Measurements from ENCODE around the gene OS9.

OS9 gene

DNA sequence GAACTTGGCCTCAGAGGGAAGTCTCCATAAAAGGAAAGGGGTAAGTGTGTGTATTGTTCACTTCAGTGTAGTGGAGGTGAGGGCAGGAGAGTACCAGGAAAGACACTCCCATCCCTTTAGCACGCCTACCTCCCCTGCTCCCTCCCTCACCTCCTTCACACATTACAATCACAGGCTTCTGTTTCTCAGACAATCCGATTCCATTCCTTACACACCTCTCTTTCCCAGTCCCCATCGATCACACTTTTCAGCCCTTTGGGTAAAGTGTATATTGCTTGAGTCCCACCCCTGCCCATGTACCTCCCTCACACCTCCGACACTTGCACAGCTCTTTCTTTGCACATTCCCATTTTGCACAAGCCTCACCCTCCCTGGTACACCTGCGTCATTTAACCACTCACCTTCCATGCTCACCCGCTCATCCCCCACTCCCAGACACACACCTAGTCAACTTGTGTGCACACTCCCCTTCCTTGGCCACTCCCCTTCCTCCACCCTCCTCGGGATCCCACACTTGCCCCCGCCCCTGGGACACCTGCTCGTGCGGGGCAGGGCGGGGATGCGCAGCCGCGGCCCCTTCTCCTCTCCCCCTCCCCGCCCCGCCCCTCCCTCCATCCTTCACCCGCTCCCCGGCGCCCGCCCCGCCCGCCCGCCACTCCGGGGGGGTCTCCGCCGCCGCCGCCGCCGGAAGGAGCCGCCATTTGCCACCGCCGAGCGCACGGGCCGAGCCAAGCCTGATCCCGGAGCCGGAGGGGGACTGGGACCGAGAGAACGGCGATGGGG is 60.7 kb downstream of the OS9 start, which contains the start of gene MARCHF9:
Gene MARCHF9 (plus strand): TSS at position 693 of the 783 bp plus-strand sequence. CDS start 426 bp downstream, outside the sequence.
- DNase-seq, result peak; percentile 94

- no peak for DNase-seq
These were observed 61.2 kb downstream of the OS9 start for GRCh38 chr12:57755194-57755453.

GRCh38 chr12:57755454-57756372 is 61.8 kb downstream of the OS9 start:
- DNase-seq, result peak; percentile 74

DNA sequence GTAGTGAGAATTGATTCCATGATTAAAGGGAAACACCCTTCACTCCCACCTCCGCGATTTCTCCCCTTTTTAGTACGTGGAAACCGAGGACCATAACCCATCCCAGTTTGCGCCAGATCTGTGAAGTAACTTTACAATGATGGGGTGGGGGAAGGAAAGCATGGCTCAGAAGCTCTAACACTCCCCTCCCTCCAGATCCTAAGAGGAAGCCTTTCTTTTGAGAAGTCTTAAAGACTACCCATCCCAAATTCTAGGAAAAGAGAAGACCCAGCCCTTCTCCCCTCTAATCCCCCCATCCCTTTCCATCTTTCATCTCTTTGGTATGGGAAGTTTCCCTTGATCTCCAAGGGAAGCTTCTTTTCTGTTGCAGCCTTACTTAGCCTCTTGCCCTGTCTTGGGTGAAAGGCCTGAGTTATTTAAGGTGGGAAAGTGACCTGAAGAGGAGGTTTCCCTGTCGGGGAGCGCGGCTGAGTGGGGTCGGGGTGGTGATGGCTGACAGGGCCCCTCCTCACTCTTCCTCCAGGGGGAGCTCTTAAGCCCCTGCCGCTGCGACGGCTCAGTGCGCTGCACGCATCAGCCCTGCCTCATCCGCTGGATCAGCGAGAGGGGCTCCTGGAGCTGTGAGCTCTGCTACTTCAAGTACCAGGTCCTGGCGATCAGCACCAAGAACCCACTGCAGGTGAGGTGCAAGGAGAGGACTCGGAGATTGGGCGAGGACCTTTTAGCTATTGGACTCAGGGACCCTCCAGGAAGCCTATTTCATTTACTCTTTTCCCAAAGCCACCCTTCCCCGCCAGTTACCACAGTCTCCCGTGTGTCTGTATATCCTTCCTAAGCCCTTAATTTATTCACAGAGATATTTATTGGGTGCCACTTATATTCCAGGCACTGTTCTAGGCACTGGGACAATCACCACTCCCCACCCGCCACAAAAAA is 62.7 kb downstream of the OS9 start:
- DNase-seq, result peak; percentile 10

- DNase-seq, result no peak
These were observed 63.8 kb downstream of the OS9 start for GRCh38 chr12:57757771-57758170.

DNA sequence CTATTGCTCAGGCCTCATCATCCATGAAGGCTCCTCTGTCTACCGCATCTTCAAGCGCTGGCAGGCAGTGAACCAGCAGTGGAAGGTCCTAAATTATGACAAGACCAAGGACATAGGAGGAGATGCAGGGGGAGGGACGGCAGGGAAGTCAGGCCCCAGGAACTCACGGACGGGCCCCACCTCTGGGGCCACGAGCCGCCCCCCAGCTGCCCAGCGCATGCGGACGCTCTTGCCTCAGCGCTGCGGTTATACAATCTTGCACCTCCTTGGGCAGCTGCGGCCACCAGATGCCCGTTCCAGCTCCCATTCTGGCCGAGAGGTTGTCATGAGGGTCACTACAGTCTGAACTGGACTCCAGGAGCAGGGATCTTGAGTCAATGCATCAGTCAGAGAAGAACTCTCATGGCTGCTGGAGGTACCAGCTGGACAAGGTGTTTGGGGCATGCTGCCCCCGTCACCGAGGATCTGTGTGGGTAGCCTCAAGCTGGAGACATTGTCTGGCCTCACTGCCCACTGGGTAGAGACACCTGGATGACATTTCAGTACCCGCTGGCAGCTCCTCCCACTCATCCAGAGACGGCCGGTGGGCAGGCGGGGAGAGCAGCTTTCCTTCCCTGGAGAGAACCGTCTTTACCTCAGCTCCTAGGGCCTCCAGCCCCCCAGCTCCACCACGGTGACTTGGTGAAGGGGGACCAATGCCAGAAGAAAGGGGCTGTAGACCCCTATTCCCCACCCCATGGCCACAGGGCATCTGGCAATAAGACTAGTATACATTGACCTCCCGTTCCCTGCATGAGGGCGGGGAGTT is 64.8 kb downstream of the OS9 start:
- DNase-seq, result no peak

- DNase-seq, result peak; percentile 34
These were observed 65.5 kb downstream of the OS9 start for GRCh38 chr12:57759360-57759980.

GRCh38 chr12:57760347-57760982 is 66.5 kb downstream of the OS9 start:
- no peak for DNase-seq

DNA sequence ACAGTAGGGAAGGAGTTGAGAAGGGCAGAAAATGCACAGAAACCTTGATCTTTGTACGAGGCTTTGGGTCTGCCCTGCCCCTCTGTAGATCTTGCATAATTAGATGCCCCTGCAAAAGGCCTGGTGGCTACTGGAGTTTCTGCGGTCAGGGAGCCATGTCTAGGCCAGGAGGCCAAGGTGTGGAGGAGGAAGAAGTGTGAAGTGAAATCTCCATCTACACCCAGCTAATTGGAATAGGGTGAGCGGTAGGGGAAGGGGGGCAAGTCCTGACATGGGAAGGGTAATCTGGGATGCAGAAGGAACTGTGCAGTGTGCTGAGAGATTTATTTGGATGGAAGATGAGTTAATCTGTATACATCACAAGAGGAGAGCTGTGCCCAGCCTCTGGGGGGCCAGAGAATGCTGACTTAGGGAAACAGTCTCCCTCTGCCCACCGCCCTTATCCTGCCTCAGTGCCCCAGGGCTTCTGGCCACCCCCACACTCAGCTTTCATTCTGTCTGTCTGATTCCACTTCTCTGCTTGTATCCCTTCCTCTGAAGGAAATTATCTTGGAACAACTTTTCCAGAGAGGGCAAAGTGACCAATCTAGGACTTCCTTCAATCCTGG is 67.6 kb downstream of the OS9 start:
- no peak for DNase-seq

GRCh38 chr12:57762463-57762862 is 68.5 kb downstream of the OS9 start:
- no peak for DNase-seq

DNA sequence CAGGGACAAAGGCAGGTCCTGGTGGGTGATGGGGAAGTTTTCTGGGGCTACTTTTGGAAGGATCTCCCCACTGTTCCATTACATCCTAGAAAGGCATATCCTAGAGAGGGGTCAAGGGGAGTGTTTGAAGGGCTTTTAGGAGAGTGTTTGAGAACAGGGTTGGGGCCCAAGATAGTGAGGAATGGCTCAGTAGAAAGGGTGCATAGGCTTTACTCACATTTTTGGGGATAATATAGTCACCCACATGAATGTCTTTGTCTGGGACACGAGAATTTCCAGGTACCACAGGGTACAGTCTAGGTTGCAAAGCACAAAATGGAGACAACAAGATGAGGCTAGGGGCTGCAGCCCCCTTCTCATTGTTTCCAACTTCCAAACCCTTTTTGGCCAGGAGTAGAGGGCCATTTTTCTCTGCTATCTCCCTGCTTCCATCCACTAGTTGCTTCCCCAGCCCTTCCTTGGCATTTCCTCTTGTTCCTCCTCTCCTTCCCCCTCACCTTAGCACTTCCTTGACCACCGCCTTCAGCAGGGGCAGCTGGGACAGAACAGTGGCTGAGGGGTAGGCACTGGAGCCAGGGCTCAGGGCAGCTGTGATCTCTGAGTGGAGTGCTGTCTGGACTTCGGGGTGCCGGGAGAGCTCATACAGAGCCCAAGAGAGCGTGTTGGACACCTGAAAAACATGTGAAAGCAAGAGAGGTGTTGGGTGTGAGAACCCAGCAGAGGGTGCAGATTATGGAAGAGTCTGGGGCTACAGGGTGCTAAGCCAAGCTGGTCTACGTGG is 70.1 kb downstream of the OS9 start:
- no peak for DNase-seq

- peak; percentile 65 for DNase-seq
These were observed 70.7 kb downstream of the OS9 start for GRCh38 chr12:57764662-57765002.

GRCh38 chr12:57765003-57765697 is 71.2 kb downstream of the OS9 start:
- peak; percentile 55 for DNase-seq

- DNase-seq, result peak; percentile 17
These were observed 71.9 kb downstream of the OS9 start for GRCh38 chr12:57765698-57766463.

DNA sequence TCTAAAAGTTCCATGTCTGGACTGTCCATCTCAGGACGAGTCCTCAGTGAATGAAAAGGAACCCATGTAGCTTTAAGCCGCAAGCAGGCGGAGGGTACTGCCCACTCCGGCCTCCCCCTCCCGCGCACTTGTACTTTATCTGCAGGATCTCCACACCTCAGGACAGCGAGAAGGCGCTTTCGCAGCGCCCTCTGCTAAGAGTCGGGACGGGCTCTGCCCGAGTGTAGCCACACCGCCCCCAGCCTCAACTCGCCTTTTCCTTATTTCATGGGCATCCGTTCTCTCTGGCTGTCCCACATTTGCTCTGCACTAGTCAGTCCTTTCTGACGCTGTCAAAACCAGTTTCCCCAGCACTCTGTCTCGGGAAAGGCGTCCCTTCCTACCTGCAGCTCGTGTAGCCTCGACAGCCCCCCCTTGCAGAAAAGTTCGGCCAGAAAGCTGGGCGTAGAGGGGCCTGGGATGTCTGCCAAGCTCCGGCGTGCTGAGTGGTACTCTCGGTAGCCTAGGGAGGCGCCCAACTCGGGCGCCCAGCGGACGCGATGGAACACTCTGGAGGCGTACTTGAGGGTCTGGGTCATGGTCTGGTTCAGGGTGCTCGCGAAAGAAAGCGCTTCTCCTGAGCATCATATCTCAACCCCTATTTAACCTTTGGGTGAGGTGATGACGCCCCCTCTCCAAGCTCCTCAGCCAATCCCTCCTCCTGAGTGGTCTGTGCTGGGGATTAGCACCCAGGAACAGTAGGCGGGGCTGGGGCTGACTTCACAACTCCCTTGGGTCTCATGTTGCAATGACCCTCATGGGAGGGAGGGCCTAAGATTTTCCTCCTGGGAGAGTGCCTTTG is 72.8 kb downstream of the OS9 start, which contains the start of gene CYP27B1:
Gene CYP27B1 (minus strand): TSS at position 615 of the 841 bp plus-strand sequence. CDS start 37 bp downstream, at position 578.
- DNase-seq, result peak; percentile 10

DNA sequence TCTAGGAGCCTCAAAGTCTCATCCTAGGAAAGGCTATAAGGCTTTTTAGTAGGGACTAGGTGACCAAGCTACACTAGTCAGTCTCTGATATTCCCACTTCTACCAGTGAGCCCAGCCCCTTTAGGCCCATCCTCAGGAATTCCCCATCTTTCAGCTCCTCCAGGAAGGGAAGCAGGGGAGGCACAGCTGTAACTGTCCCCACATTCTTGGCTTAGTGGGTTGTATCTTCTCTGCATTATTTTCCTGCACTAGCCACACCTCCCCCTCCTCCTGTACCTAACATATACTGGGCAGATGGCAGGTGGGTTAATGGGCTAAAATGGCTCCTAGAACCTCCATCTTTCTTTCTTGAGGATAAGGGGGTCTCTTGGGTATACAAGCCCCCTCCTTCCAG is 73.4 kb downstream of the OS9 start:
- DNase-seq, result no peak

- no peak for DNase-seq
These were observed 73.9 kb downstream of the OS9 start for GRCh38 chr12:57767876-57768275.

Data from NCI-H146 (cell line).